Naive thymus-derived CD4-positive, alpha-beta T cell (primary cell): ENCODE results near the gene CTSV. TPM values are rescaled to one million over a fixed set of nuclear protein-coding genes. Genes with fewer than 3 reads are reported as not detected.
"Not testable (repeated sequence)": the region's sequence is repeated elsewhere in the genome, so short reads cannot be mapped to it uniquely, and the experiment has no call there.

Experiments used
- ATAC-seq: fragments of 150-1000 bp; cut with Tn5 transposase; 2 replicates; pipeline ENCODE4 v1.10.0; 2021; ENCODE audit warnings: mild to moderate bottlenecking, moderate library complexity
- CTCF ChIA-PET: fragments of 350-600 bp; sonication (Branson Sonifier 250); formaldehyde crosslinking; loops from one replicate; lab custom pipeline; 2021; ENCODE audit warnings: antibody characterized with exemption; lab: Charles Lee
- POLR2A ChIA-PET: fragments of 350-600 bp; sonication (Branson Sonifier 250); formaldehyde crosslinking; loops from one replicate; lab custom pipeline; 2021; ENCODE audit warnings: antibody characterized with exemption, inconsistent platforms; lab: Charles Lee
- DNase-seq, 9 donors: peaks; one replicate each; pipeline versions ENCODE4 v3.0.0 to v3.0.0-alpha.2; 2020 to 2022; ENCODE audit warnings: mixed read lengths in 1 of 9
- H3K27ac ChIP-seq: one replicate; pipeline ENCODE4 v1.7.0; 2013; ENCODE audit warnings: mild to moderate bottlenecking, low read depth, low read length, moderate library complexity
- H3K27me3 ChIP-seq, 2 donors: one replicate each; pipeline ENCODE4 v1.7.0; 2013; ENCODE audit warnings: low read length in 2 of 2, mild to moderate bottlenecking in 2 of 2, moderate library complexity in 2 of 2; ENCODE audit not compliant: control insufficient read depth in 2 of 2, insufficient read depth in 2 of 2
- H3K36me3 ChIP-seq, 3 experiments: 1 replicate in 2 of 3; 2 replicates in 1 of 3; pipeline ENCODE4 v1.7.0; 2013; ENCODE audit warnings: low read length in 3 of 3, mild to moderate bottlenecking in 3 of 3, moderate library complexity in 1 of 3; ENCODE audit not compliant: insufficient read depth in 3 of 3, control insufficient read depth in 2 of 3
- H3K4me1 ChIP-seq, 2 donors: one replicate each; pipeline ENCODE4 v1.7.0; 2013; ENCODE audit warnings: low read length in 2 of 2, mild to moderate bottlenecking in 2 of 2, moderate library complexity in 1 of 2; ENCODE audit not compliant: control insufficient read depth in 2 of 2, insufficient read depth in 2 of 2
- H3K4me3 ChIP-seq: 2 replicates; pipeline ENCODE4 v1.7.0; 2013; ENCODE audit warnings: mild to moderate bottlenecking, low read length
- H3K9me3 ChIP-seq, 3 experiments: 1 replicate in 2 of 3; 2 replicates in 1 of 3; pipeline ENCODE4 v1.7.0; 2013; ENCODE audit warnings: low read length in 3 of 3; ENCODE audit not compliant: control insufficient read depth in 2 of 3
- H3K27ac Mint-ChIP-seq, 9 donors: one replicate each; pipeline ENCODE4 v1.8.0; 2020 to 2022; ENCODE audit warnings: mixed read lengths in 9 of 9, mild to moderate bottlenecking in 8 of 9, moderate library complexity in 5 of 9, inconsistent platforms in 2 of 9
- H3K27me3 Mint-ChIP-seq, 5 donors: one replicate each; pipeline ENCODE4 v1.8.0; 2021 to 2022; ENCODE audit warnings: mixed read lengths in 5 of 5, mild to moderate bottlenecking in 1 of 5
- H3K36me3 Mint-ChIP-seq, 5 donors: one replicate each; pipeline ENCODE4 v1.8.0; 2020 to 2022; ENCODE audit warnings: mixed read lengths in 5 of 5, mild to moderate bottlenecking in 3 of 5, inconsistent platforms in 1 of 5
- H3K4me1 Mint-ChIP-seq, 7 donors: one replicate each; pipeline ENCODE4 v1.8.0; 2020 to 2022; ENCODE audit warnings: mixed read lengths in 7 of 7, mild to moderate bottlenecking in 3 of 7, inconsistent platforms in 1 of 7
- H3K4me3 Mint-ChIP-seq, 10 donors: one replicate each; pipeline ENCODE4 v1.8.0; 2020 to 2022; ENCODE audit warnings: mild to moderate bottlenecking in 10 of 10, mixed read lengths in 10 of 10, moderate library complexity in 6 of 10, inconsistent platforms in 2 of 10
- H3K9me3 Mint-ChIP-seq, 11 donors: one replicate each; pipeline ENCODE4 v1.8.0; 2020 to 2022; ENCODE audit warnings: mixed read lengths in 11 of 11, mild to moderate bottlenecking in 4 of 11, inconsistent platforms in 1 of 11, moderate library complexity in 1 of 11
- intact Hi-C, 2 donors: fragments of 100-400 bp; cut with micrococcal nuclease; formaldehyde crosslinking; loops; one replicate each; pipeline ENCODE4 v1.15.1; 2023
- polyA plus RNA-seq, 2 donors: library from polyadenylated mRNA; unstranded; fragments of 300-500 nt; fragmentation: Illumina TruSeq; gene quantifications; one replicate each; pipeline ENCODE4 v1.2.3, GENCODE V29; 2021
- total RNA-seq, 6 experiments: library from RNA in 5 of 6; stranded (reverse) in 5 of 6; gene quantifications; 1 replicate in 5 of 6; 2 replicates in 1 of 6; pipeline ENCODE4 v1.2.3 and lab custom pipeline; 2021 to 2026

The CTSV gene
- total and polyA plus RNA-seq, 7 experiments from 2014 or later, result 0.21 to 0.24 TPM; not detected in 5

- Mint-ChIP-seq H3K27me3 (peaks cover 24 to 45% (median 39%) of the 10 kb centered on the region in 5 donors), H3K9me3 (peaks cover 0 to 10% (median 5%) of the 10 kb centered on the region in 11 donors), H3K27ac (no peak overlapping the region), H3K4me3 (no peak overlapping the region), H3K36me3 (no peaks in the 10 kb centered on the region), H3K4me1 (no peaks in the 10 kb centered on the region)
- H3K27me3 ChIP-seq, result no peaks in the 10 kb centered on the region
- no peaks in the 10 kb centered on the region for H3K9me3 ChIP-seq
- CTCF ChIA-PET, result no interaction called here
- H3K36me3 ChIP-seq, result no peaks in the 10 kb centered on the region
- ATAC-seq, result no peak
- no peak for DNase-seq
- intact Hi-C loops, result no loop called here
- no peak overlapping the region for H3K4me3 ChIP-seq
- no peaks in the 10 kb centered on the region for H3K4me1 ChIP-seq
- no peak overlapping the region for H3K27ac ChIP-seq
- POLR2A ChIA-PET, result no interaction called here
These were observed 7.3 kb upstream of the CTSV start for GRCh38 chr9:97046228-97046627.

- intact Hi-C loops, result no loop called here
- Histone ChIP-seq H3K4me3 (no peak overlapping the region), H3K27ac (no peak overlapping the region), H3K4me1 (no peaks in the 10 kb centered on the region), H3K27me3 (no peaks in the 10 kb centered on the region), H3K36me3 (no peaks in the 10 kb centered on the region), H3K9me3 (no peaks in the 10 kb centered on the region)
- no peak overlapping the region for H3K4me3 Mint-ChIP-seq
- CTCF ChIA-PET, result no interaction called here
- H3K9me3 Mint-ChIP-seq, result peaks cover 0 to 10% (median 5%) of the 10 kb centered on the region in 11 donors
- no peak for ATAC-seq
- POLR2A ChIA-PET, result no interaction called here
- no peak overlapping the region for H3K27ac Mint-ChIP-seq
- H3K27me3 Mint-ChIP-seq, result peaks cover 22 to 41% (median 36%) of the 10 kb centered on the region in 5 donors
- H3K4me1 Mint-ChIP-seq, result no peaks in the 10 kb centered on the region
- DNase-seq, result no peak
- H3K36me3 Mint-ChIP-seq, result no peaks in the 10 kb centered on the region
These were observed 6.4 kb upstream of the CTSV start for GRCh38 chr9:97045300-97045699.

GRCh38 chr9:97041898-97042297, 3.0 kb upstream of the CTSV start:
- POLR2A ChIA-PET, result no interaction called here
- CTCF ChIA-PET, result no interaction called here
- Histone ChIP-seq H3K4me3 (no peak overlapping the region), H3K27ac (no peak overlapping the region), H3K4me1 (no peaks in the 10 kb centered on the region), H3K27me3 (no peaks in the 10 kb centered on the region), H3K36me3 (no peaks in the 10 kb centered on the region), H3K9me3 (no peaks in the 10 kb centered on the region)
- H3K4me1 Mint-ChIP-seq, result peaks cover 3 to 11% (median 9%) of the 10 kb centered on the region in 7 donors
- no peaks in the 10 kb centered on the region for H3K36me3 Mint-ChIP-seq
- H3K4me3 Mint-ChIP-seq, result no peak overlapping the region
- H3K27ac Mint-ChIP-seq, result no peak overlapping the region
- peaks cover 48 to 55% (median 50%) of the 10 kb centered on the region in 5 donors for H3K27me3 Mint-ChIP-seq
- no peak for ATAC-seq
- no peak for DNase-seq
- intact Hi-C loops, result no loop called here
- H3K9me3 Mint-ChIP-seq, result peaks cover 0 to 10% (median 6%) of the 10 kb centered on the region in 11 donors

- ATAC-seq, result no peak
- H3K27ac ChIP-seq, result no peak overlapping the region
- peaks cover 37 to 55% (median 48%) of the 10 kb centered on the region in 5 donors for H3K27me3 Mint-ChIP-seq
- POLR2A ChIA-PET, result no interaction called here
- H3K36me3 Mint-ChIP-seq, result no peaks in the 10 kb centered on the region
- H3K4me3 Mint-ChIP-seq, result peak overlapping the region; percentile 42 to 87 (median 79)
- DNase-seq, result no peak
- intact Hi-C loops, result loop anchor here in 1 of 2 donors (1.0 to 10.0 kb wide), 3 partner anchors 185 to 594 kb away; partner anchors contain the start of genes NCBP1, TSTD2, ZNF510 and ZNF782
- peak overlapping the region in 2 of 9 donors; percentile 49 to 84 for H3K27ac Mint-ChIP-seq
- peak overlapping the region; percentile 52 for H3K4me3 ChIP-seq
- peaks cover 0 to 10% (median 4%) of the 10 kb centered on the region in 11 donors for H3K9me3 Mint-ChIP-seq
- peaks cover 3 to 11% (median 9%) of the 10 kb centered on the region in 7 donors for H3K4me1 Mint-ChIP-seq
- H3K4me1 ChIP-seq, result no peaks in the 10 kb centered on the region
- CTCF ChIA-PET, result no interaction called here
- H3K27me3 ChIP-seq, result no peaks in the 10 kb centered on the region
- no peaks in the 10 kb centered on the region for H3K9me3 ChIP-seq
- no peaks in the 10 kb centered on the region for H3K36me3 ChIP-seq
These were observed 545 bp upstream of the CTSV start for GRCh38 chr9:97039514-97039860.

GRCh38 chr9:97023505-97023904, 15.4 kb downstream of the CTSV start:
- H3K4me3 Mint-ChIP-seq, ATAC-seq, H3K4me1 Mint-ChIP-seq, H3K27me3 ChIP-seq, H3K27ac ChIP-seq, H3K27ac Mint-ChIP-seq, H3K36me3 Mint-ChIP-seq, H3K36me3 ChIP-seq, H3K9me3 Mint-ChIP-seq, CTCF ChIA-PET, H3K4me3 ChIP-seq, H3K9me3 ChIP-seq, H3K4me1 ChIP-seq, DNase-seq, POLR2A ChIA-PET, intact Hi-C loops: not testable (repeated sequence)
- H3K27me3 Mint-ChIP-seq, result peaks cover 0 to 13% (median 4%) of the 10 kb centered on the region in 5 donors

- H3K4me1 ChIP-seq, H3K36me3 Mint-ChIP-seq, H3K9me3 Mint-ChIP-seq, H3K27me3 ChIP-seq, H3K27me3 Mint-ChIP-seq, H3K36me3 ChIP-seq, H3K9me3 ChIP-seq, CTCF ChIA-PET, POLR2A ChIA-PET: not testable (repeated sequence)
- DNase-seq, result peak; percentile 50 to 79 (median 72)
- intact Hi-C loops, result loop anchor here in 1 of 2 donors (5.0 kb wide), 1 partner anchor 224 kb away; no protein-coding TSS in a partner anchor
- Mint-ChIP-seq H3K4me3 (peak overlapping the region; percentile 84 to 96 (median 93)), H3K4me1 (peaks cover 7 to 24% (median 19%) of the 10 kb centered on the region in 7 donors), H3K27ac (peak overlapping the region; percentile 86 to 97 (median 93))
- peak; percentile 98 for ATAC-seq
- H3K4me3 ChIP-seq, result peak overlapping the region; percentile 72
- peak overlapping the region; percentile 79 for H3K27ac ChIP-seq
These were observed 25.5 kb downstream of the CTSV start for GRCh38 chr9:97013151-97014132.
